Epidermal melanocyte (primary cell): ENCODE data around the gene TCAP.
A peak's percentile ranks its signal among the peaks of the same experiment; 100 is the strongest.

ENCODE experiments used
- DNase-seq: peaks from one replicate; pipeline ENCODE4 v3.0.0; 2011; ENCODE audit warnings: low spot score; ENCODE audit not compliant: insufficient read length

TCAP gene

GRCh38 chr17:39666231-39666600 is 1.1 kb downstream of the TCAP start:
- DNase-seq, result no peak

- DNase-seq, result no peak
Observed at GRCh38 chr17:39666601-39667261, 1.6 kb downstream of the TCAP start.

GRCh38 chr17:39667262-39667944 is 2.3 kb downstream of the TCAP start:
- no peak for DNase-seq

GRCh38 chr17:39667945-39668924 is 3.1 kb downstream of the TCAP start, which contains the start of gene PNMT:
Gene PNMT, plus strand, starts transcription at chr17:39668453. Its CDS starts 23 bp downstream, at chr17:39668476.
- no peak for DNase-seq

- DNase-seq, result no peak
Observed at GRCh38 chr17:39669897-39670735, 5.0 kb downstream of the TCAP start.

- DNase-seq, result no peak
Observed at GRCh38 chr17:39670746-39671145, 5.6 kb downstream of the TCAP start.

- peak; percentile 69 for DNase-seq
Observed at GRCh38 chr17:39671651-39672521, 6.7 kb downstream of the TCAP start.

GRCh38 chr17:39672522-39673334 is 7.6 kb downstream of the TCAP start:
- DNase-seq, result no peak

GRCh38 chr17:39673335-39674081 is 8.4 kb downstream of the TCAP start:
- DNase-seq, result no peak

- DNase-seq, result no peak
Observed at GRCh38 chr17:39674179-39674578, 9.0 kb downstream of the TCAP start.

- no peak for DNase-seq
Observed at GRCh38 chr17:39674702-39675389, 9.7 kb downstream of the TCAP start.

- no peak for DNase-seq
Observed at GRCh38 chr17:39675390-39676082, 10.4 kb downstream of the TCAP start.

GRCh38 chr17:39676198-39676819 is 11.2 kb downstream of the TCAP start:
- no peak for DNase-seq

GRCh38 chr17:39677072-39677471 is 11.9 kb downstream of the TCAP start:
- DNase-seq, result no peak

GRCh38 chr17:39677542-39678339 is 12.6 kb downstream of the TCAP start:
- no peak for DNase-seq
